ENCODE data around the gene GNG5.
A peak's percentile ranks its signal among the peaks of the same experiment; 100 is the strongest.
"Not testable (repeated sequence)": the region's sequence is repeated elsewhere in the genome, so short reads cannot be mapped to it uniquely, and the experiment has no call there.

The GNG5 gene

DNA sequence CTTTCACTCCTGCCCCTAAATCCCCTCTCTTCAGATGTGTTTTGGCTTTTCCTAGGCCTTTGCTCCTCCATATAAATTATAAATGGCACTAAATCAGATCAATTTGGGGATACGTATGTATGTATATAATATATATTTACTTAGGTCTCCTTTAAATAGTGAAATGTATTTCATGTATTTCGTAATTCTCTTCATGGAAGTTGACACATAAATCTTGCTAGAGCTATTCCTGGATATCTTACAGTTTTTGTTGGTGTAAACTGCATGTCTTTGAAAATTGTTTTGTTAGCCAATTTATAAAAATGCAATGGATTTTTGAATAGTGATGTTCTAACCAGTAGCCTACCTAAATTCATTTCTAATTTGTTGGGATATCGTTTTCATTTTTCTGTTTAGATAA, 18.3 kb downstream of the GNG5 start:
- no peak for DNase-seq (ENCODE audit: low spot score)

DNA sequence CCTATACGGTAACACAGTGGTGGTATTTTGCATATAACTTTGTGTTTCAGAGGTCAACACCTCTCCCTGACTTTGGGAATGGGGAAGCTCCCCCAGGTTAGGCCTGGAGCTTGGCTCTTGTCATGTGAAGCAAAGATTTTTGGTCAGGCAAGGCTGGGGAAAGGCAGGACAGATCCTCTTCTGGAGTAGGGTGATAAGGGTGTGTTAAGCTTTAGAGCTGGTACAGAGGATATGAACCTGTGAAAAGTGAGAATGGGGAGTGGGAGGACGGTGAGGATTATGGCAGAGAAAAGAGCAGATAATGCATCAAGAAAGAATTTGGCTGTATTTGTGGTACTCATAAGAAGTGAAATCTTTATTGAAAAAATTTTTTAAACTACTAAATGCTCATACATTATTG, 25.1 kb downstream of the GNG5 start:
- DNase-seq (ENCODE audit: low spot score), result no peak

DNA sequence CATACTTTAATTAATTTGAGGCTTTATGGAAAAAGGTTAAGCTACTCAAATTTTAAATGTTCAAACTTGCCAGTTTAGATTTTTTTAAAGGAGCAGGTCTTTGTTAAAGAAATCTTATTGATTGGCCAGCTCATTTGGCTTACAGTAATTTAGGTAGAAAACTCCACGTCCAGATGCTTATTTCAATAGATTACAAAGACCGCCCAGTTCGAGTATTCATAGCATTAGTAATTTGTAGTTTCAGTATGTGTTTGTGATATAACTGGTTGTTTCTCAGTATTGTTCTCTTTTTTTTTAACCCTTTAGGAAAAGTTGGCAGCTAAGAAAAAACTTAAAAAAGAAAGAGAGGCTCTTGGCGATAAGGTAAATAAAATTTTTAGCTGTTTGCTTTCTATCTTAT, 25.7 kb downstream of the GNG5 start:
- DNase-seq (ENCODE audit: low spot score), result no peak

DNA sequence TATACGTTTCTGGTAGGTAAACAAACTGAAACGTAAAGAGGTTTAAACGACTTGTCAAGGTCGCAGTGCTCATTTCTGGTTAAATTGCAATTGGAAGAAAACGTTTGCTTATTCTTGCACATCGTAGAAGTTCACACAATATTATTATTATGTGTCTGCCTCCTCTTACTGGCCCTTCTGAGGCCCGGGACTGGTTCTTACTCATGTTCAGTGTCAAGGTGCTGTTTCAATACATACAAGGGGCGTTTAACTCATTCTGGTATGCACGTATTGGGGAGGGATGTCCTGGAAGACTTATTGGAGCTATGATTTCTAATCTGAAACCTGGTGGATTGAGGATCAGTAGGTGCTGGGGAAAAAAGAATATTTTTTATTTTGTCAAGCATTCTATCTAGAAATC, 26.4 kb downstream of the GNG5 start:
- DNase-seq (ENCODE audit: low spot score), result no peak

DNA sequence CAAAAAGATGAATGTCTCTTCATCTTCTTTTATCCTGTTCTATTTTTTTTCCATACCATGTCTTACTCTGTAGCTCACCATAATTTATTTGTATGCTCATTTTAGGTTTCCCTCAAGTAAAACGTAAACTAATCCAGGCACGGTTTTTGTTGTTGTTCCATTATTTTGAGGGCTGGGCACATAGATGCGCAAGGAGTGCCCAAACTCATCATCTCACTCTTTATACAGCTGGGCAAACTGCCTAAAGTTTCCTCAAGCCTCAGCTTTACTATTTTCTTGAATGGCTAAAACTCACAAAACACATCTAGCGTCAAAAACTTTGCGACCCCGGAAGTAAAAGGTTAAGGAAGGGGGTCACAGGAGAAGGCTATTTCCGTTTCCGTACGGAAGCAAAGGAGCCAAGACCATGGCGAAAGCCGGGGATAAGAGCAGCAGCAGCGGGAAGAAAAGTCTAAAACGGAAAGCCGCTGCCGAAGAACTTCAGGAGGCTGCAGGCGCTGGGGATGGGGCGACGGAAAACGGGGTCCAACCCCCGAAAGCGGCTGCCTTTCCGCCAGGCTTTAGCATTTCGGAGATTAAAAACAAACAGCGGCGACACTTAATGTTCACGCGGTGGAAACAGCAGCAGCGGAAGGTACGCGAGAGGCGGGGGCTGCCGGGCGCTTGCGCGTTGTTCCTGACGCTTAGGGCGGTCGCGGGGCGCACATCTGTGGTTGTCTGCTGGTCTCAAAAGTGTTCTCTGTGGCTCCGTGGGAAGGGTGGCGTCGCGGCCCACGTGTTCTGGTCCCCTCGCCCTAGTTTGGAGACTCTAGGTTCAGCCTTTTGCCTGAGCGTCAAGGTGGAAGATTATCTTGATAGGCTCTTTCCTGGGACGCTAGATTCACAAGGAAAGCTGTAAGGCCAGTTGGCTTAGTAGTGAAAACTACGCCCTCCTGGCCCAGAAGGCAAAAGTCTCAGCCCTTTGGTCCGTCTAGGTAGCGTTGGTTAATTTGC, 27.2 kb downstream of the GNG5 start, which contains the start of gene RPF1:
Gene RPF1 (plus strand): TSS at position 391 of the 993 bp plus-strand sequence. CDS start 16 bp downstream, at position 407.
- DNase-seq (ENCODE audit: low spot score), result peak; percentile 83

DNA sequence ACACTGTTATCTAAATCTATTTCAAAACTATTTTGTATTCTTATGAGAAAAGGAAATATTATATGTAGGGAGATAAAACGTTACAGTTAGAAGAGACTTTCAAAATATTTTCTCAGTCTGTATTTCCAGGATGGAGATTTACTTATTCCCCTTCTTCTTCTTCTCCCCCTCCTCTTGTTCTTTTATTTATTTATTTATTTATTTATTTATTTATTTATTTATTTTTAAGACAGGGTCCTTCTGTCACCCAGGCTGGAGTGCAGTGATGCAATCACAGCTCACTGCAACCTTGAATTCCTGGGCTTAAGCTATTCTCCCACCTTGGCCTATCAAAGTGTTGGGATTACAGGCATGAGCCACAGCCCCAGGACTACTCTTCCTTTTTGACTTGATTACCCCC, 30.2 kb downstream of the GNG5 start:
- DNase-seq (ENCODE audit: low spot score), result no peak

DNA sequence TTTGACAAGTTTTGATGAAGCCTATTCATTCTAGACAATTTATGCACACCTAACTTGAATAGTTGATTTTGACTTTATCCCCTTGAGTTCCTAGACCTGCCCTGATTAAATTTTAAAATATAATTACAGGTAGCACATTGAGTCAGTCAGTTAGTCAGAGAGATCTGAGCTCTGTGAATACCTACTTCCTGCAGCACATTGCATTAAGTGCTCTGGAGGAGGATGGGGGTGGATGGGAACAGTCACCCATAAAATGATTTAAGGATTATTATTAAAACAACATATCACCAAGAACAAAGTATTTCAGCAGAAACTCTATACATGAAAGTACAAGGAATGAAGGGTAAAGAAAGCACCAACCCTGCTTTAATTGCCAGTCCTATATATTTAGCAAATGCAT, 39.1 kb downstream of the GNG5 start:
- DNase-seq (ENCODE audit: low spot score), result no peak

DNA sequence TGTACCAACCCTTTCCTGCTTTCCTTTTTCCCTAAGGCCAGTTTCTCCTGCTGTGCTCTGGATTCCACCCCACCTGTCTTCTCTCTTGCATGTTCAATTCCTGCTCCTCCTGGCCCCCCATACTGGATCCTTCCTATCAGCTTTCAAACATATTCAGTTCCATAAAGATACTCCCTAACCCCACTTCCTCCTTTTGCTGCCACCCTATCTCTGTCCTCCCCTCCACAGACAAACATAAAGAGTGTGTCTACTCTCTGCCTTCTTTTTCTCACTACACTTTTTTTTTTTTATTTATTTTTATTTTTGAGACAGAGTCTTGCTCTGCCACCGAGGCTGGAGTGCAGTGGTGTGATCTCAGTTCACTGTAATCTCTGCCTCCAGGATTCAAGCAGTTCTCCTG, 44.3 kb downstream of the GNG5 start:
- DNase-seq (ENCODE audit: low spot score), result no peak

DNA sequence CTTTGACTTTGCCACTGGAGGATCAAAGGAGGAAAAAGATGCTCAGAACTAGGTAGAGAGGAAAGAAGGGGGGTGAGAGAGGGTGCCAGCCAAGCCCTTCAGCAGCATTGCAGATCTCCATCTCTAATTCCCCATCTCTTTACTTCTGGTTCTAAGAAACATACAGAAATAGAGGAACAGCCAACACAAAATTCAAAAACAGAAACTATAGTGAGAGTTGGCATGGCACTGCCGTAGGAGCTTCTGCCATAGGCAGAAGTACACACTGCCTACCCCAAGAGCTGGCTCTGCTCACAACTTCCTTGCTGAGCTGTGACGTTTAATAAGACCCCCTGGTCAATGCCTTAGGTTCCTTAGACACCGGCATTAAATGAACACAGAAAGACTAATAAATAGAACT, 53.9 kb downstream of the GNG5 start:
- DNase-seq (ENCODE audit: low spot score), result no peak

DNA sequence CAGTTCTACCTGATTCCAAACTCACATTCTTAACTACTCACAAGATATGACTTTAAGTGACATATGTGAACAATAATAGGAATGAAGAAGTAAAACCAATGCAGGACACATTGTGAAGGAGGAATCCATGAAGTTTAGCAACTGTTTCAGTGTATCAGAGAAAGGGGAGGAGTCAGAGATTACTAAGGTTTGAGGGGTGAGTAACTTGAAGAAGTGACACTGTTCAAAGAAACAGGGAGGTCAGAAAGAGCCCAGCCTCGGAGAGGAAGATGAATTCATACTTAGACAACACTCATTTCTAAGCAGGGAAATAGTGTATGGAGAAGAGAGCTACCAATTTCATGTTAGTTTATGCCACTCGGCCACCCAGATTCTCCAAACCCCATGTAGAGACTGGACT, 55.5 kb downstream of the GNG5 start:
- DNase-seq (ENCODE audit: low spot score), result no peak

DNA sequence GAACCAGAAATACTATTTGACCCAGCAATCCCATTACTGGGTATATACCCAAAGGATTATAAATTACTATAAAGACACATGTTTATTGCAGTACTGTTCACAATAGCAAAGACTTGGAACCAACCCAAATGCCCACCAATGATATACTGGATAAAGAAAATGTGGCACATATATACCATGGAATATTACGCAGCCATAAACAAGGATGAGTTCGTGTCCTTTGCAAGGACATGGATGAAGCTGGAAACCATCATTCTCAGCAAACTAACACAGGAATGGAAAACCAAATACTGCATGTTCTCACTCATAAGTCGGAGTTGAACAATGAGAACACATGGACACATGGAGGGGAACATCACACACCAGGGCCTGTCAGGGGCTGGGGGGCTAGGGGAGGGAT, 57.7 kb downstream of the GNG5 start:
- not testable (repeated sequence) for DNase-seq (ENCODE audit: low spot score)

Data from pons (tissue), 1 donor.